ENCODE measurements around the gene NRXN2. TPM values are rescaled to one million over a fixed set of nuclear protein-coding genes. Genes with fewer than 3 reads are reported as not detected.

NRXN2 gene
- polyA plus RNA-seq, 3 donors, result 0.07 TPM; not detected in 2

- Histone ChIP-seq H3K79me2 (ENCODE audit: insufficient read depth, low read length) (no peaks in the 10 kb centered on the region), H3K9ac (ENCODE audit: insufficient read depth, low read length, poor library complexity, severe bottlenecking) (no peak overlapping the region), H3K27me3 (ENCODE audit: control insufficient read depth in 2 of 2, insufficient read depth in 2 of 2, low read length in 2 of 2) (no peaks in the 10 kb centered on the region), H3K4me3 (replicated peaks in 1 of 3; ENCODE audit: low read depth in 2 of 3, low read length in 3 of 3) (no peak overlapping the region), H2AFZ (ENCODE audit: insufficient read depth, low read depth, low read length, poor library complexity, severe bottlenecking) (peak overlapping the region; percentile 27), H3K27ac (ENCODE audit: low read depth in 1 of 2, low read length in 2 of 2) (no peak overlapping the region), H3K36me3 (replicated peaks in 1 of 2; ENCODE audit: control insufficient read depth in 1 of 2, insufficient read depth in 2 of 2, low read length in 2 of 2) (no peaks in the 10 kb centered on the region), H3K4me1 (ENCODE audit: control insufficient read depth in 1 of 2, insufficient read depth in 2 of 2, low read length in 2 of 2) (peaks cover 46 to 47% of the 10 kb centered on the region in 2 donors), H4K20me1 (ENCODE audit: insufficient read depth, low read length) (no peaks in the 10 kb centered on the region), H3K4me2 (replicated peaks; ENCODE audit: extremely low read depth, low read length, poor library complexity, severe bottlenecking) (no peak overlapping the region), H3K9me3 (replicated peaks in 1 of 2; ENCODE audit: control insufficient read depth in 1 of 2, insufficient read depth in 1 of 2, low read length in 2 of 2) (no peaks in the 10 kb centered on the region)
- H3K36me3 Mint-ChIP-seq, result no peaks in the 10 kb centered on the region
- peaks cover 52% of the 10 kb centered on the region for H3K4me1 Mint-ChIP-seq
- TF ChIP-seq, protein P1, sequence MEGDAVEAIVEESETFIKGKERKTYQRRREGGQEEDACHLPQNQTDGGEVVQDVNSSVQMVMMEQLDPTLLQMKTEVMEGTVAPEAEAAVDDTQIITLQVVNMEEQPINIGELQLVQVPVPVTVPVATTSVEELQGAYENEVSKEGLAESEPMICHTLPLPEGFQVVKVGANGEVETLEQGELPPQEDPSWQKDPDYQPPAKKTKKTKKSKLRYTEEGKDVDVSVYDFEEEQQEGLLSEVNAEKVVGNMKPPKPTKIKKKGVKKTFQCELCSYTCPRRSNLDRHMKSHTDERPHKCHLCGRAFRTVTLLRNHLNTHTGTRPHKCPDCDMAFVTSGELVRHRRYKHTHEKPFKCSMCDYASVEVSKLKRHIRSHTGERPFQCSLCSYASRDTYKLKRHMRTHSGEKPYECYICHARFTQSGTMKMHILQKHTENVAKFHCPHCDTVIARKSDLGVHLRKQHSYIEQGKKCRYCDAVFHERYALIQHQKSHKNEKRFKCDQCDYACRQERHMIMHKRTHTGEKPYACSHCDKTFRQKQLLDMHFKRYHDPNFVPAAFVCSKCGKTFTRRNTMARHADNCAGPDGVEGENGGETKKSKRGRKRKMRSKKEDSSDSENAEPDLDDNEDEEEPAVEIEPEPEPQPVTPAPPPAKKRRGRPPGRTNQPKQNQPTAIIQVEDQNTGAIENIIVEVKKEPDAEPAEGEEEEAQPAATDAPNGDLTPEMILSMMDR (IDR thresholded peaks at IDR 0.05), result peak; percentile 78
- intact Hi-C loops (cut with micrococcal nuclease), result loop anchor here (5.0 kb wide), 4 partner anchors 35 to 165 kb away; partner anchors contain the start of gene NRXN2 (in 1 of the 2)
- H3K9me3 Mint-ChIP-seq, result no peaks in the 10 kb centered on the region
- peak; percentile 52 to 63 (median 57) for DNase-seq
- peak overlapping the region in 1 of 2 donors; percentile 11 for H3K4me3 Mint-ChIP-seq
- peak overlapping the region in 3 of 7 donors; percentile 32 to 68 (median 61) for H3K27ac Mint-ChIP-seq
- WGBS (ENCODE audit: insufficient coverage), result 43% methylated on average over 7 of the region's 13 CpGs
- peaks cover 0 to 3% (median 2%) of the 10 kb centered on the region in 3 donors for H3K27me3 Mint-ChIP-seq (ENCODE audit: low read depth in 3 of 3)
These were observed 70.2 kb downstream of the NRXN2 start for GRCh38 chr11:64652586-64653387.

DNA sequence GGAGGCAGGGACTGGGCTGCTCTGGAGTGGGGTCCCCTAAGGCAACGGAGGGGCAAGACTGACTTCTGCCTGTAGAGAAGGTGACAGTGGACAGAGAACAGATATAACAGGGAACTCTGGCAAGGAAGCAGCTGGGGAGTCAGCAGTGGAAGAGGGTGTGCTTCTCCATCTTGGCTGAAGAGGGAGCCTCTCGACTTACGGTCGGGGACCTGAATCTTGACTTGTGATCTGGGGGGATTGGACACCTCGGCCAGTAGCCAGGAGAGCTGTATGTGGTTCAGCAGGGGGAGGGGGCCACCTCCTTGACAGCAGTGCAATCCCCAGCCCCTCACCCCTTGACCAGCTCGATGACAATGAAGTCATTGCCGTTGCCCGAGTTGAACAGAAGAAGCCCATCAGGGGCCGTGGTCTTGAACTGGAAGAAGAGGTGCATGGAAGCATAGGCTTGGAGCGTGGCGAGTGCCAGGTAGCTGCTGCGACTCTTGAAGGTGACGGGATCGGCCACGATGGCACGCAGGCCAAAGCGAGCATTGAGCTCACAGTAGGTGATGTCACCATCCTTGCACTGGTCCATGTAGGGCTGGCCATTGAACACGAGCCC lies 72.0 kb downstream of the NRXN2 start:
- H3K4me3 ChIP-seq (replicated peaks in 1 of 3; ENCODE audit: low read depth in 2 of 3, low read length in 3 of 3), result no peak overlapping the region
- H3K9me3 Mint-ChIP-seq, result no peaks in the 10 kb centered on the region
- no peaks in the 10 kb centered on the region for H3K36me3 Mint-ChIP-seq
- peaks cover 39% of the 10 kb centered on the region for H3K4me1 Mint-ChIP-seq
- no peaks in the 10 kb centered on the region for H3K79me2 ChIP-seq (ENCODE audit: insufficient read depth, low read length)
- DNase-seq, result peak in 2 of 3 donors; percentile 40 to 42
- TF ChIP-seq, protein P1 (IDR thresholded peaks at IDR 0.05), result peak; percentile 88
- H2AFZ ChIP-seq (ENCODE audit: insufficient read depth, low read depth, low read length, poor library complexity, severe bottlenecking), result no peak overlapping the region
- no peaks in the 10 kb centered on the region for H3K9me3 ChIP-seq (replicated peaks in 1 of 2; ENCODE audit: control insufficient read depth in 1 of 2, insufficient read depth in 1 of 2, low read length in 2 of 2)
- H3K4me3 Mint-ChIP-seq, result no peak overlapping the region
- peaks cover 4 to 5% (median 4%) of the 10 kb centered on the region in 3 donors for H3K27me3 Mint-ChIP-seq (ENCODE audit: low read depth in 3 of 3)
- no peaks in the 10 kb centered on the region for H3K27me3 ChIP-seq (ENCODE audit: control insufficient read depth in 2 of 2, insufficient read depth in 2 of 2, low read length in 2 of 2)
- no peaks in the 10 kb centered on the region for H3K36me3 ChIP-seq (replicated peaks in 1 of 2; ENCODE audit: control insufficient read depth in 1 of 2, insufficient read depth in 2 of 2, low read length in 2 of 2)
- H4K20me1 ChIP-seq (ENCODE audit: insufficient read depth, low read length), result no peaks in the 10 kb centered on the region
- H3K27ac Mint-ChIP-seq, result peak overlapping the region in 2 of 7 donors; percentile 34 to 45
- peaks cover 33 to 34% of the 10 kb centered on the region in 2 donors for H3K4me1 ChIP-seq (ENCODE audit: control insufficient read depth in 1 of 2, insufficient read depth in 2 of 2, low read length in 2 of 2)
- H3K27ac ChIP-seq (ENCODE audit: low read depth in 1 of 2, low read length in 2 of 2), result no peak overlapping the region
- no peak overlapping the region for H3K9ac ChIP-seq (ENCODE audit: insufficient read depth, low read length, poor library complexity, severe bottlenecking)
- 80% methylated on average over 15 of the region's 18 CpGs for WGBS (ENCODE audit: insufficient coverage)
- intact Hi-C loops (cut with micrococcal nuclease), result loop anchor here (5.0 kb wide), 4 partner anchors 36 to 164 kb away; partner anchors contain the start of gene NRXN2 (in 1 of the 2)
- H3K4me2 ChIP-seq (replicated peaks; ENCODE audit: extremely low read depth, low read length, poor library complexity, severe bottlenecking), result no peak overlapping the region
